GM12878 (cell line): ENCODE measurements around the gene MGAT1. TPM values are rescaled to one million over a fixed set of nuclear protein-coding genes. Genes with fewer than 3 reads are reported as not detected.

Experiments
- ASH2L ChIP-seq: fragments of 300-600, 200-600 bp; sonication (generic); IDR thresholded peaks from 2 replicates; pipeline ENCODE4 v1.6.1; 2017; ENCODE audit warnings: low read depth, mild to moderate bottlenecking, borderline replicate concordance
- BRCA1 ChIP-seq: IDR thresholded peaks from 2 replicates; pipeline ENCODE4 v1.6.1; 2011; ENCODE audit warnings: low read depth, low read length, improper control_type of control experiment
- EP300 ChIP-seq, 2 experiments: fragments of 150-350 bp in 1 of 2; IDR thresholded peaks; 2 replicates each; pipeline ENCODE4 v1.6.1; 2011 to 2012; ENCODE audit warnings: low read depth in 2 of 2, low read length in 2 of 2, borderline replicate concordance in 1 of 2, improper control_type of control experiment in 1 of 2, inconsistent platforms in 1 of 2; ENCODE audit not compliant: control insufficient read depth in 1 of 2
- HCFC1 ChIP-seq: fragments of 150-350 bp; IDR thresholded peaks from 2 replicates; pipeline ENCODE4 v1.6.1; 2014; ENCODE audit warnings: low read length
- MYC ChIP-seq: IDR thresholded peaks from 2 replicates; pipeline ENCODE4 v1.6.1; 2011; ENCODE audit warnings: mild to moderate bottlenecking, low read length, moderate library complexity, inconsistent platforms; ENCODE audit not compliant: insufficient read depth, insufficient replicate concordance, insufficient read length, severe bottlenecking
- NFIC ChIP-seq: IDR thresholded peaks from 2 replicates; pipeline ENCODE4 v1.6.1; 2012; ENCODE audit warnings: low read depth, mild to moderate bottlenecking, inconsistent platforms, low read length, moderate library complexity
- NFYB ChIP-seq: IDR thresholded peaks from 2 replicates; pipeline ENCODE4 v1.6.1; 2011; ENCODE audit warnings: low read depth, mild to moderate bottlenecking, low read length, improper control_type of control experiment, moderate library complexity; ENCODE audit not compliant: insufficient read depth
- PAX8 ChIP-seq: fragments of 450-650 bp; IDR thresholded peaks from 2 replicates; pipeline ENCODE4 v1.6.1; 2017; ENCODE audit warnings: mild to moderate bottlenecking, moderate library complexity
- POLR2AphosphoS2 ChIP-seq: IDR thresholded peaks from 2 replicates; pipeline ENCODE4 v1.6.1; 2011; ENCODE audit warnings: low read depth, mild to moderate bottlenecking, low read length, improper control_type of control experiment, moderate library complexity
- POLR2AphosphoS5 ChIP-seq: IDR thresholded peaks from 2 replicates; pipeline ENCODE4 v1.6.1; 2011; ENCODE audit warnings: mild to moderate bottlenecking, low read length, inconsistent platforms
- RB1 ChIP-seq: fragments of 450-650 bp; formaldehyde crosslinking; IDR thresholded peaks from 2 replicates; pipeline ENCODE4 v1.6.1; 2017; ENCODE audit warnings: mild to moderate bottlenecking, borderline replicate concordance
- SUZ12 ChIP-seq: fragments of 200-600 bp; sonication (generic); IDR thresholded peaks from one replicate; pipeline ENCODE4 v1.6.1; 2018; ENCODE audit warnings: antibody characterized with exemption, mild to moderate bottlenecking; ENCODE audit not compliant: unreplicated experiment
- TCF7 ChIP-seq: IDR thresholded peaks from 2 replicates; pipeline ENCODE4 v1.6.1; 2014; ENCODE audit warnings: antibody characterized with exemption, borderline replicate concordance
- YY1 ChIP-seq: IDR thresholded peaks from 2 replicates; pipeline ENCODE4 v1.6.1; 2011; ENCODE audit warnings: low read depth, mild to moderate bottlenecking, low read length
- ZZZ3 ChIP-seq: IDR thresholded peaks from 2 replicates; pipeline ENCODE4 v1.6.1; 2011; ENCODE audit warnings: low read depth; ENCODE audit not compliant: control insufficient read depth, insufficient read length
- polyA plus RNA-seq, 11 experiments: library from polyadenylated mRNA; depleted of rRNA in 4 of 11; unstranded in 6 of 11; stranded (reverse) in 5 of 11; fragments of >200 nt; fragmentation: Nextera tagmentation in 4 of 11; fragmentation: Illumina TruSeq in 1 of 11; extraction: Ambion mirVana in 4 of 11; extraction: Trizol in 1 of 11; gene quantifications; 1 replicate in 1 of 11; 2 replicates in 10 of 11; pipeline versions ENCODE4 v1.2.1 to v1.2.3, GENCODE V29; 2011 to 2016; ENCODE audit warnings: inconsistent platforms in 2 of 11, missing spikeins in 2 of 11, low read depth in 1 of 11
- total RNA-seq, 4 experiments: library from RNA; depleted of rRNA in 3 of 4; stranded (reverse); fragments of >200 nt in 3 of 4; fragmentation: Illumina TruSeq in 1 of 4; extraction: Trizol in 1 of 4; gene quantifications; 2 replicates each; pipeline versions ENCODE4 v1.2.1 to v1.2.3, GENCODE V29; 2013 to 2021
- TF ChIP-seq, protein P1 (sequence below): fragments of 450-650 bp; formaldehyde crosslinking; IDR thresholded peaks from 2 replicates; pipeline ENCODE4 v1.5.0; 2022; ENCODE audit warnings: mild to moderate bottlenecking, missing genetic modification characterization
- TF ChIP-seq, protein P2 (sequence below): IDR thresholded peaks from 2 replicates; pipeline ENCODE4 v1.6.1; 2012; ENCODE audit warnings: low read length, inconsistent platforms
- TF ChIP-seq, protein P3 (sequence below): IDR thresholded peaks from 2 replicates; pipeline ENCODE4 v1.6.1; 2011; ENCODE audit warnings: borderline replicate concordance, low read depth, mild to moderate bottlenecking, moderate library complexity, low read length; ENCODE audit not compliant: insufficient read depth, poor library complexity, severe bottlenecking
- TF ChIP-seq, protein P4 (sequence below): IDR thresholded peaks from 2 replicates; pipeline ENCODE4 v1.6.1; 2011; ENCODE audit warnings: low read depth, mild to moderate bottlenecking, low read length, moderate library complexity, borderline replicate concordance; ENCODE audit errors: extremely low read depth

MGAT1 gene
- total and polyA plus RNA-seq, 10 of the 15 experiments (the other 5 are each of a cell fraction or from before 2014, with no cell fraction given), result 3.1 to 88.4 (median 62.7) TPM

DNA sequence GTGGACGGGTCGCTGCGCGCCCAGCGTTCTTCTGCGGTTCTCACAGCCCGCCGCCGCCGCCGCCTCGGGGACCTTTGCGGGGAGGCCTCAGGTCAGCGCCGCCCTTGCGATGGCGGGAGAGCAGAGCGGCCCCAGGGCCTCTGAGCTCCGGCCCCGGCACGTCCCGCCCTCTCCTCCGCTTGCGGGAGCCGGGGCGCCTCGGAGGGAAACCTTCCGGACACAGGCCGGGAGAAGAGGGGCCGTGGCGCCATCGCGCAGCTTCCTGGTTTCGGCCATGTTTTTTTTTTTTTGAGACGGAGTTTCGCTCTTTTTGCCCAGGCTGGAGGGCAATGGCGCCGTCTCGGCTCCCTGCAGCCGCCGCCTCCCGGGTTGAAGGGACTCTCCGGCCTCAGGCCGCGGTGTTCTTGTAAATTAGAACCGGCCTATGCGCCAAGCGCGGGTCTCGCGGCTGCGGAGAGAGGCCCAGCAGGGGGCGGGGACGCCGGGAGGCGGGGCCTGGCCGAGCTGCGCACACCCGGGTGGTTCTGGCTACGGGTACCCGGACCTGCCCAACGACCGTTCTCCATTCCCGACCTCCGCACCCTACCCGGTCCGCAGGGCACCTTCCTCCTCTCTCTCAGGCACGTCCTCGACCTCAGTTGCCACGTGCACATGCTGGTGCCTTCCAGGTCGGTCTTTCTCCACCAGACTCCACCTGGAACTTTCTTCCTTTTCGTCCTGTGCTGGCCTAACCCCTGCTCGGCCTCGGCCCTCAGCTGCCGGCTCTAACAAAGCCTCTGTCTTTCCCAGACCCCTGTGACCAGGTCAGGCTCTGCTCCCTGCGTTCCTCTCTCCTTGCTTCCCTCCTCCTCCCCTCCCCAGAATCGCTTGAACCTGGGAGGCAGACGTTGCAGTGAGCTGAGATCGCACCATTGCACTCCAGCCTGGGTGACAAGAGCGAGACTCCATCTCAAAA, 28.8 kb upstream of the MGAT1 start (continued):
- TF ChIP-seq PAX8 (no peak), ZZZ3 (no peak), POLR2AphosphoS5 (peak; percentile 76), ASH2L (peak; percentile 88; the same call in 1 of the 2 replicates), HCFC1 (no peak), SUZ12 (no peak), YY1 (peak; percentile 95), EP300 (IDR thresholded peaks at IDR 0.05; ENCODE audit: borderline replicate concordance in 1 of 2, control insufficient read depth in 1 of 2, low read depth in 2 of 2, low read length in 2 of 2) (no peak), TCF7 (no peak), NFIC (no peak), NFYB (no peak), MYC (peak; percentile 21), RB1 (0 out of 2 replicates have a peak, but pooled peaks have one; percentile 23), BRCA1 (no peak), POLR2AphosphoS2 (0 out of 2 replicates have a peak, but pooled peaks have one; percentile 12)
- TF ChIP-seq, protein P1, sequence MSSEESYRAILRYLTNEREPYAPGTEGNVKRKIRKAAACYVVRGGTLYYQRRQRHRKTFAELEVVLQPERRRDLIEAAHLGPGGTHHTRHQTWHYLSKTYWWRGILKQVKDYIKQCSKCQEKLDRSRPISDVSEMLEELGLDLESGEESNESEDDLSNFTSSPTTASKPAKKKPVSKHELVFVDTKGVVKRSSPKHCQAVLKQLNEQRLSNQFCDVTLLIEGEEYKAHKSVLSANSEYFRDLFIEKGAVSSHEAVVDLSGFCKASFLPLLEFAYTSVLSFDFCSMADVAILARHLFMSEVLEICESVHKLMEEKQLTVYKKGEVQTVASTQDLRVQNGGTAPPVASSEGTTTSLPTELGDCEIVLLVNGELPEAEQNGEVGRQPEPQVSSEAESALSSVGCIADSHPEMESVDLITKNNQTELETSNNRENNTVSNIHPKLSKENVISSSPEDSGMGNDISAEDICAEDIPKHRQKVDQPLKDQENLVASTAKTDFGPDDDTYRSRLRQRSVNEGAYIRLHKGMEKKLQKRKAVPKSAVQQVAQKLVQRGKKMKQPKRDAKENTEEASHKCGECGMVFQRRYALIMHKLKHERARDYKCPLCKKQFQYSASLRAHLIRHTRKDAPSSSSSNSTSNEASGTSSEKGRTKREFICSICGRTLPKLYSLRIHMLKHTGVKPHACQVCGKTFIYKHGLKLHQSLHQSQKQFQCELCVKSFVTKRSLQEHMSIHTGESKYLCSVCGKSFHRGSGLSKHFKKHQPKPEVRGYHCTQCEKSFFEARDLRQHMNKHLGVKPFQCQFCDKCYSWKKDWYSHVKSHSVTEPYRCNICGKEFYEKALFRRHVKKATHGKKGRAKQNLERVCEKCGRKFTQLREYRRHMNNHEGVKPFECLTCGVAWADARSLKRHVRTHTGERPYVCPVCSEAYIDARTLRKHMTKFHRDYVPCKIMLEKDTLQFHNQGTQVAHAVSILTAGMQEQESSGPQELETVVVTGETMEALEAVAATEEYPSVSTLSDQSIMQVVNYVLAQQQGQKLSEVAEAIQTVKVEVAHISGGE (CRISPR knock-in tag), result no peak
- TF ChIP-seq, protein P2, sequence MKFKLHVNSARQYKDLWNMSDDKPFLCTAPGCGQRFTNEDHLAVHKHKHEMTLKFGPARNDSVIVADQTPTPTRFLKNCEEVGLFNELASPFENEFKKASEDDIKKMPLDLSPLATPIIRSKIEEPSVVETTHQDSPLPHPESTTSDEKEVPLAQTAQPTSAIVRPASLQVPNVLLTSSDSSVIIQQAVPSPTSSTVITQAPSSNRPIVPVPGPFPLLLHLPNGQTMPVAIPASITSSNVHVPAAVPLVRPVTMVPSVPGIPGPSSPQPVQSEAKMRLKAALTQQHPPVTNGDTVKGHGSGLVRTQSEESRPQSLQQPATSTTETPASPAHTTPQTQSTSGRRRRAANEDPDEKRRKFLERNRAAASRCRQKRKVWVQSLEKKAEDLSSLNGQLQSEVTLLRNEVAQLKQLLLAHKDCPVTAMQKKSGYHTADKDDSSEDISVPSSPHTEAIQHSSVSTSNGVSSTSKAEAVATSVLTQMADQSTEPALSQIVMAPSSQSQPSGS, result no peak
- TF ChIP-seq, protein P3, sequence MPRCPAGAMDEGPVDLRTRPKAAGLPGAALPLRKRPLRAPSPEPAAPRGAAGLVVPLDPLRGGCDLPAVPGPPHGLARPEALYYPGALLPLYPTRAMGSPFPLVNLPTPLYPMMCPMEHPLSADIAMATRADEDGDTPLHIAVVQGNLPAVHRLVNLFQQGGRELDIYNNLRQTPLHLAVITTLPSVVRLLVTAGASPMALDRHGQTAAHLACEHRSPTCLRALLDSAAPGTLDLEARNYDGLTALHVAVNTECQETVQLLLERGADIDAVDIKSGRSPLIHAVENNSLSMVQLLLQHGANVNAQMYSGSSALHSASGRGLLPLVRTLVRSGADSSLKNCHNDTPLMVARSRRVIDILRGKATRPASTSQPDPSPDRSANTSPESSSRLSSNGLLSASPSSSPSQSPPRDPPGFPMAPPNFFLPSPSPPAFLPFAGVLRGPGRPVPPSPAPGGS, result no peak
- TF ChIP-seq, protein P4, sequence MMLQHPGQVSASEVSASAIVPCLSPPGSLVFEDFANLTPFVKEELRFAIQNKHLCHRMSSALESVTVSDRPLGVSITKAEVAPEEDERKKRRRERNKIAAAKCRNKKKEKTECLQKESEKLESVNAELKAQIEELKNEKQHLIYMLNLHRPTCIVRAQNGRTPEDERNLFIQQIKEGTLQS, result no peak
